GM12865 (cell line): Measurements from ENCODE around the gene TNFRSF14.
A peak's percentile ranks its signal among the peaks of the same experiment; 100 is the strongest.

ENCODE experiments used
- DNase-seq: peaks from one replicate; pipeline ENCODE4 v3.0.0; 2010; ENCODE audit warnings: low read depth
- H3K4me3 ChIP-seq: 2 replicates; pipeline ENCODE4 v1.5.1; 2011; ENCODE audit warnings: mild to moderate bottlenecking, low read depth, low read length, control low read depth
- CTCF ChIP-seq: IDR thresholded peaks from 2 replicates; pipeline ENCODE4 v1.5.1; 2011; ENCODE audit warnings: low read length, control low read depth, low read depth, inconsistent platforms; ENCODE audit not compliant: insufficient read depth; ENCODE audit errors: missing control alignments

TNFRSF14 gene

GRCh38 chr1:2537784-2538115 is 18.4 kb upstream of the TNFRSF14 start:
- DNase-seq, result no peak
- TF ChIP-seq CTCF, result no peak
- no peak overlapping the region for H3K4me3 ChIP-seq

GRCh38 chr1:2538376-2538775 is 17.8 kb upstream of the TNFRSF14 start:
- DNase-seq, result no peak
- TF ChIP-seq CTCF, result no peak
- no peak overlapping the region for H3K4me3 ChIP-seq

GRCh38 chr1:2538872-2539271 is 17.3 kb upstream of the TNFRSF14 start:
- TF ChIP-seq CTCF, result no peak
- DNase-seq, result no peak
- no peak overlapping the region for H3K4me3 ChIP-seq

- TF ChIP-seq CTCF, result peak; percentile 46
- no peak overlapping the region for H3K4me3 ChIP-seq
- DNase-seq, result peak; percentile 21
These were observed 16.8 kb upstream of the TNFRSF14 start for GRCh38 chr1:2539312-2539907.

GRCh38 chr1:2540816-2541492 is 15.2 kb upstream of the TNFRSF14 start:
- H3K4me3 ChIP-seq, result no peak overlapping the region
- no peak for TF ChIP-seq CTCF
- no peak for DNase-seq

- peak; percentile 46 for DNase-seq
- no peak for TF ChIP-seq CTCF
These were observed 14.4 kb upstream of the TNFRSF14 start for GRCh38 chr1:2541619-2542245.

More at GRCh38 chr1:2541619-2542245, 14.4 kb upstream of the TNFRSF14 start:
- H3K4me3 ChIP-seq, result no peak overlapping the region
